ENCODE measurements around the gene COPS9. TPM values are rescaled to one million over a fixed set of nuclear protein-coding genes. Genes with fewer than 3 reads are reported as not detected.

COPS9 gene
- total RNA-seq, 1 donor from 2014 or later, result 115 TPM

- Mint-ChIP-seq H3K27me3 (no peaks in the 10 kb centered on the region), H3K4me1 (ENCODE audit: low read depth) (no peaks in the 10 kb centered on the region), H3K36me3 (ENCODE audit: insufficient read depth) (peaks cover 9% of the 10 kb centered on the region), H3K9me3 (ENCODE audit: low read depth) (no peaks in the 10 kb centered on the region), H3K4me3 (ENCODE audit: low read depth) (no peak overlapping the region), H3K27ac (no peak overlapping the region)
- DNase-seq (ENCODE audit: low spot score, unreplicated experiment), result no peak
- TF ChIP-seq, protein P1, sequence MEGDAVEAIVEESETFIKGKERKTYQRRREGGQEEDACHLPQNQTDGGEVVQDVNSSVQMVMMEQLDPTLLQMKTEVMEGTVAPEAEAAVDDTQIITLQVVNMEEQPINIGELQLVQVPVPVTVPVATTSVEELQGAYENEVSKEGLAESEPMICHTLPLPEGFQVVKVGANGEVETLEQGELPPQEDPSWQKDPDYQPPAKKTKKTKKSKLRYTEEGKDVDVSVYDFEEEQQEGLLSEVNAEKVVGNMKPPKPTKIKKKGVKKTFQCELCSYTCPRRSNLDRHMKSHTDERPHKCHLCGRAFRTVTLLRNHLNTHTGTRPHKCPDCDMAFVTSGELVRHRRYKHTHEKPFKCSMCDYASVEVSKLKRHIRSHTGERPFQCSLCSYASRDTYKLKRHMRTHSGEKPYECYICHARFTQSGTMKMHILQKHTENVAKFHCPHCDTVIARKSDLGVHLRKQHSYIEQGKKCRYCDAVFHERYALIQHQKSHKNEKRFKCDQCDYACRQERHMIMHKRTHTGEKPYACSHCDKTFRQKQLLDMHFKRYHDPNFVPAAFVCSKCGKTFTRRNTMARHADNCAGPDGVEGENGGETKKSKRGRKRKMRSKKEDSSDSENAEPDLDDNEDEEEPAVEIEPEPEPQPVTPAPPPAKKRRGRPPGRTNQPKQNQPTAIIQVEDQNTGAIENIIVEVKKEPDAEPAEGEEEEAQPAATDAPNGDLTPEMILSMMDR (IDR thresholded peaks at IDR 0.05; ENCODE audit: unreplicated experiment), result no peak
These were observed 10.4 kb downstream of the COPS9 start for GRCh38 chr2:240125742-240126141.

GRCh38 chr2:240124651-240125030 lies 11.5 kb downstream of the COPS9 start:
- Mint-ChIP-seq H3K4me1 (ENCODE audit: low read depth) (no peaks in the 10 kb centered on the region), H3K27me3 (no peaks in the 10 kb centered on the region), H3K27ac (no peak overlapping the region)

GRCh38 chr2:240123821-240124650 lies 12.1 kb downstream of the COPS9 start:
- Mint-ChIP-seq H3K27ac (no peak overlapping the region), H3K9me3 (ENCODE audit: low read depth) (no peaks in the 10 kb centered on the region), H3K4me3 (ENCODE audit: low read depth) (no peak overlapping the region), H3K4me1 (ENCODE audit: low read depth) (no peaks in the 10 kb centered on the region), H3K27me3 (no peaks in the 10 kb centered on the region), H3K36me3 (ENCODE audit: insufficient read depth) (peaks cover 5% of the 10 kb centered on the region)
- no peak for DNase-seq (ENCODE audit: low spot score, unreplicated experiment)
- TF ChIP-seq, protein P1 (IDR thresholded peaks at IDR 0.05; ENCODE audit: unreplicated experiment), result no peak

More at GRCh38 chr2:240124651-240125030, 11.5 kb downstream of the COPS9 start:
- TF ChIP-seq, protein P1 (IDR thresholded peaks at IDR 0.05; ENCODE audit: unreplicated experiment), result no peak
- H3K4me3 Mint-ChIP-seq (ENCODE audit: low read depth), result no peak overlapping the region
- H3K36me3 Mint-ChIP-seq (ENCODE audit: insufficient read depth), result peaks cover 5% of the 10 kb centered on the region
- no peaks in the 10 kb centered on the region for H3K9me3 Mint-ChIP-seq (ENCODE audit: low read depth)
- DNase-seq (ENCODE audit: low spot score, unreplicated experiment), result no peak

DNA sequence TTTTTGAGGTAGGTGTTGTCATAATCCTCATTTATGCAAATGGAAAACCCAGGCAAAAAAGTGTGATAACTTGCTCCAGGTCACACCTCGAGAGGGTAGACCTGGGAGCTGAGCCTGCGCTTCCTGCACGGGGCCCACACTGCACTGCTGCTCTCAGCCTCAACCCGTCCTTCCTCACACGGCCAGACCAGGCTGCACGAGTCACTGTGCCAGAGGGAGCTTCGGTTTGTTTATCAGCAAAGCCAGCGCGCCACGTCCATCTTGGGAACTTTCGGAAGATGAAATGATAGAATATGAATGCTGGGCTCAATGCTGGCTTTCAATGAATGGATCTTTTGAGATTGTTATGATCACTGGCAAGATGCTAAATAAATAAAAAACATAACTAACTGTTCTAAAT lies 14.4 kb downstream of the COPS9 start:
- Mint-ChIP-seq H3K9me3 (ENCODE audit: low read depth) (no peaks in the 10 kb centered on the region), H3K4me1 (ENCODE audit: low read depth) (no peaks in the 10 kb centered on the region), H3K27ac (no peak overlapping the region), H3K27me3 (no peaks in the 10 kb centered on the region), H3K4me3 (ENCODE audit: low read depth) (no peak overlapping the region), H3K36me3 (ENCODE audit: insufficient read depth) (peaks cover 3% of the 10 kb centered on the region)
- TF ChIP-seq, protein P1 (IDR thresholded peaks at IDR 0.05; ENCODE audit: unreplicated experiment), result no peak
- DNase-seq (ENCODE audit: low spot score, unreplicated experiment), result no peak

DNA sequence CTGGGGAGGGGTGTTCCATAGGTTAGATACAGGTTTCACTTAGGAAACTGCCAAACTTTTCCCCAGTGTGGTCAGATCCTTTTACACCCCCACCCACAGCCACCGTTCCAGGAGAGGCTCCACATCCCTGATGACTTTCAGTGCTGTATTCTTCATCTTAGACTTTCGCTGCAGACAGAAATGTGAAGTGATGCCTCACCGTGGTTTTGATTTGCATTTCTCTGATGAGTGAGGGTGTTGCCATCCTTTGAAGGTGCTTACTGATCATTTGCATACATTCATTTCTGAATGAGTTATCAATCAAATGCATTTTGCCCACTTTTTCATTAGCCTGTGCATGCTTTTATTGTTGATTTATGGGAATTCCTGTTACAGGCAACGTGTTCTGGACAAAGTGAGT lies 14.9 kb downstream of the COPS9 start:
- peaks cover under 1% of the 10 kb centered on the region for H3K9me3 Mint-ChIP-seq (ENCODE audit: low read depth)
- H3K4me1 Mint-ChIP-seq (ENCODE audit: low read depth), result no peaks in the 10 kb centered on the region
- H3K27me3 Mint-ChIP-seq, result peaks cover 2% of the 10 kb centered on the region
- TF ChIP-seq, protein P1 (IDR thresholded peaks at IDR 0.05; ENCODE audit: unreplicated experiment), result no peak
- H3K27ac Mint-ChIP-seq, result no peak overlapping the region
- DNase-seq (ENCODE audit: low spot score, unreplicated experiment), result no peak
- H3K4me3 Mint-ChIP-seq (ENCODE audit: low read depth), result no peak overlapping the region
- peaks cover 3% of the 10 kb centered on the region for H3K36me3 Mint-ChIP-seq (ENCODE audit: insufficient read depth)

All from progenitor cell of endocrine pancreas (in vitro differentiated cells).